Psoas muscle (tissue), 8 donors: ENCODE measurements around the gene DPCD. TPM values are rescaled to one million over a fixed set of nuclear protein-coding genes. Genes with fewer than 3 reads are reported as not detected.

Source experiments
- ATAC-seq, 4 donors: fragments of 200-7000 bp; cut with Tn5 transposase; one replicate each; pipeline ENCODE4 v1.9.1; 2020; ENCODE audit warnings: moderate library complexity in 3 of 4, mild to moderate bottlenecking in 2 of 4
- DNase-seq, 2 donors: peaks; one replicate each; pipeline ENCODE4 v3.0.0-alpha.2; 2020
- H3K27ac ChIP-seq: fragments of 200-600 bp; one replicate; pipeline ENCODE4 v1.8.0; 2022
- H3K27me3 ChIP-seq, 3 donors: fragments of 200-600 bp in 1 of 3; one replicate each; pipeline versions ENCODE4 v1.6.1 to v1.8.0; 2013 to 2022; ENCODE audit warnings: low read length in 2 of 3, mild to moderate bottlenecking in 2 of 3, moderate library complexity in 1 of 3; ENCODE audit not compliant: insufficient read depth in 3 of 3
- H3K36me3 ChIP-seq, 2 donors: fragments of 200-600 bp in 1 of 2; one replicate each; pipeline versions ENCODE4 v1.6.1 to v1.8.0; 2013 to 2022; ENCODE audit warnings: low read depth in 1 of 2, mild to moderate bottlenecking in 1 of 2, moderate library complexity in 1 of 2; ENCODE audit not compliant: insufficient read depth in 1 of 2
- H3K4me1 ChIP-seq: fragments of 200-600 bp; one replicate; pipeline ENCODE4 v1.8.0; 2022
- H3K4me3 ChIP-seq: fragments of 200-600 bp; one replicate; pipeline ENCODE4 v1.8.0; 2022; ENCODE audit warnings: mild to moderate bottlenecking
- H3K9me3 ChIP-seq: fragments of 200-600 bp; one replicate; pipeline ENCODE4 v1.8.0; 2022
- CTCF ChIP-seq: fragments of 200-600 bp; IDR thresholded peaks from one replicate; pipeline ENCODE4 v1.8.0; 2022; ENCODE audit warnings: antibody characterized with exemption
- WGBS, 3 donors: extraction: QIAGEN DNeasy Blood & Tissue Kit; methylation state at CpG; one replicate each; pipeline versions ENCODE4 v1.1.6 to v1.1.7; 2013; 5-methylcytosine and 5-hydroxymethylcytosine counted together
- intact Hi-C, 2 donors: fragments of 100-400 bp; cut with DNase I; formaldehyde crosslinking; loops; one replicate each; pipeline versions ENCODE4 v1.11.0 to v1.14.2; 2022
- polyA plus RNA-seq, 3 donors: library from polyadenylated mRNA; stranded (reverse); fragments of 200-250 nt; gene quantifications; one replicate each; pipeline ENCODE4 v1.2.3, GENCODE V29; 2013
- total RNA-seq, 4 donors: library from RNA; stranded (reverse); fragmentation: NEBNext Ultra II Directional in 2 of 4; extraction: Animal tissue kit (Norgen Biotek cat#: 25700) in 2 of 4; gene quantifications; one replicate each; pipeline versions ENCODE4 v1.2.1 to v1.2.4, GENCODE V29; 2021 to 2023
- donor health status: healthy with polysubstance abuse.
- donor health status: DM: no; HTN: no; CAD: no; lungs with moderate emphysema.
- donor health status: Bipolar disorder and iron deficiency.
- donor health status: healthy.
- donor health status: DM: yes; HTN: yes; CAD: no.
- donor health status: DM: no; HTN: no; CAD: no.
- donor health status: DM: no; HTN: no; CAD: no.
- donor health status: DM: yes; HTN: yes; CAD: no.

The DPCD gene
- total and polyA plus RNA-seq, 7 donors: 6.6 to 27.4 (median 12.2) TPM

GRCh38 chr10:101552442-101552841, 35.7 kb upstream of the DPCD start:
- 92 to 97% (median 97%) methylated on average over 3 of the region's 3 CpGs for WGBS, 3 donors
- no peaks in the 10 kb centered on the region for H3K9me3 ChIP-seq
- DNase-seq (no peak), ATAC-seq (no peak)
- H3K27me3 ChIP-seq: no peaks in the 10 kb centered on the region
- intact Hi-C loops: no loop called here
- no peak overlapping the region for H3K4me3 ChIP-seq
- peaks cover 9% of the 10 kb centered on the region for H3K4me1 ChIP-seq
- H3K27ac ChIP-seq: no peak overlapping the region
- H3K36me3 ChIP-seq: peaks cover 3 to 41% of the 10 kb centered on the region in 2 donors
- no peak for TF ChIP-seq CTCF

GRCh38 chr10:101557541-101557940, 30.6 kb upstream of the DPCD start:
- no peaks in the 10 kb centered on the region for H3K9me3 ChIP-seq
- H3K4me3 ChIP-seq: no peak overlapping the region
- DNase-seq (no peak), ATAC-seq (no peak)
- TF ChIP-seq CTCF: no peak
- peaks cover 0 to 30% of the 10 kb centered on the region in 2 donors for H3K36me3 ChIP-seq
- WGBS, 3 donors: 80 to 91% (median 88%) methylated on average over 2 of the region's 2 CpGs
- H3K27me3 ChIP-seq: peaks cover 0 to 2% (median 0%) of the 10 kb centered on the region in 3 donors
- H3K27ac ChIP-seq: no peak overlapping the region
- intact Hi-C loops: no loop called here
- no peaks in the 10 kb centered on the region for H3K4me1 ChIP-seq

GRCh38 chr10:101558204-101558603, 29.9 kb upstream of the DPCD start:
- H3K4me3 ChIP-seq: no peak overlapping the region
- H3K27ac ChIP-seq: no peak overlapping the region
- no peaks in the 10 kb centered on the region for H3K4me1 ChIP-seq
- ATAC-seq (no peak), DNase-seq (no peak)
- TF ChIP-seq CTCF: no peak
- peaks cover 0 to 2% (median 0%) of the 10 kb centered on the region in 3 donors for H3K27me3 ChIP-seq
- intact Hi-C loops: no loop called here
- H3K36me3 ChIP-seq: peaks cover 0 to 24% of the 10 kb centered on the region in 2 donors
- 53 to 54% (median 53%) methylated on average over 2 of the region's 2 CpGs for WGBS, 3 donors
- no peaks in the 10 kb centered on the region for H3K9me3 ChIP-seq

GRCh38 chr10:101558671-101559595, 29.2 kb upstream of the DPCD start:
- ATAC-seq: peak in 1 of 4 donors; percentile 34
- Histone ChIP-seq H3K9me3 (no peaks in the 10 kb centered on the region), H3K4me3 (no peak overlapping the region), H3K27ac (no peak overlapping the region), H3K36me3 (peaks cover 0 to 16% of the 10 kb centered on the region in 2 donors), H3K4me1 (no peaks in the 10 kb centered on the region), H3K27me3 (peaks cover 0 to 2% (median 0%) of the 10 kb centered on the region in 3 donors)
- DNase-seq: no peak
- no peak for TF ChIP-seq CTCF
- intact Hi-C loops: no loop called here
- 46 to 51% (median 47%) methylated on average over 18 of the region's 18 CpGs for WGBS, 3 donors
